ENCODE measurements around the gene ICA1.

ICA1 gene

GRCh38 chr7:8200717-8201116 is 61.2 kb downstream of the ICA1 start:
- DNase-seq (ENCODE audit: low read depth in 2 of 2), result no peak

- DNase-seq (ENCODE audit: low read depth in 2 of 2), result no peak
Observed at GRCh38 chr7:8200316-8200715, 61.7 kb downstream of the ICA1 start.

GRCh38 chr7:8197994-8198698 is 63.8 kb downstream of the ICA1 start:
- DNase-seq (ENCODE audit: low read depth in 2 of 2), result no peak

GRCh38 chr7:8192897-8193296 is 69.1 kb downstream of the ICA1 start:
- no peak for DNase-seq (ENCODE audit: low read depth in 2 of 2)

- DNase-seq (ENCODE audit: low read depth in 2 of 2), result peak in 1 of 2 donors; percentile 39
Observed at GRCh38 chr7:8190119-8190895, 71.7 kb downstream of the ICA1 start.

GRCh38 chr7:8189625-8190024 is 72.3 kb downstream of the ICA1 start:
- no peak for DNase-seq (ENCODE audit: low read depth in 2 of 2)

- DNase-seq (ENCODE audit: low read depth in 2 of 2), result no peak
Observed at GRCh38 chr7:8185926-8186683, 75.9 kb downstream of the ICA1 start.

GRCh38 chr7:8184221-8184620 is 77.7 kb downstream of the ICA1 start:
- no peak for DNase-seq (ENCODE audit: low read depth in 2 of 2)

GRCh38 chr7:8179486-8179885 is 82.5 kb downstream of the ICA1 start:
- DNase-seq (ENCODE audit: low read depth in 2 of 2), result no peak

GRCh38 chr7:8178353-8178752 is 83.6 kb downstream of the ICA1 start:
- DNase-seq (ENCODE audit: low read depth in 2 of 2), result no peak

- DNase-seq (ENCODE audit: low read depth in 2 of 2), result no peak
Observed at GRCh38 chr7:8177109-8177933, 84.6 kb downstream of the ICA1 start.

- DNase-seq (ENCODE audit: low read depth in 2 of 2), result peak in 1 of 2 donors; percentile 23
Observed at GRCh38 chr7:8176370-8177081, 85.4 kb downstream of the ICA1 start.

- DNase-seq (ENCODE audit: low read depth in 2 of 2), result no peak
Observed at GRCh38 chr7:8175929-8176369, 86.0 kb downstream of the ICA1 start.

GRCh38 chr7:8172372-8173354 is 89.3 kb downstream of the ICA1 start:
- no peak for DNase-seq (ENCODE audit: low read depth in 2 of 2)

- no peak for DNase-seq (ENCODE audit: low read depth in 2 of 2)
Observed at GRCh38 chr7:8169171-8169570, 92.8 kb downstream of the ICA1 start.

GRCh38 chr7:8168336-8168735 is 93.6 kb downstream of the ICA1 start:
- no peak for DNase-seq (ENCODE audit: low read depth in 2 of 2)

- no peak for DNase-seq (ENCODE audit: low read depth in 2 of 2)
Observed at GRCh38 chr7:8165150-8165549, 96.8 kb downstream of the ICA1 start.

GRCh38 chr7:8162181-8162580 is 99.8 kb downstream of the ICA1 start:
- no peak for DNase-seq (ENCODE audit: low read depth in 2 of 2)

GRCh38 chr7:8161364-8161828 is 100.6 kb downstream of the ICA1 start:
- no peak for DNase-seq (ENCODE audit: low read depth in 2 of 2)
